ENCODE results near the gene TSEN15.
"Not testable (repeated sequence)": the region's sequence is repeated elsewhere in the genome, so short reads cannot be mapped to it uniquely, and the experiment has no call there.

The TSEN15 gene

DNA sequence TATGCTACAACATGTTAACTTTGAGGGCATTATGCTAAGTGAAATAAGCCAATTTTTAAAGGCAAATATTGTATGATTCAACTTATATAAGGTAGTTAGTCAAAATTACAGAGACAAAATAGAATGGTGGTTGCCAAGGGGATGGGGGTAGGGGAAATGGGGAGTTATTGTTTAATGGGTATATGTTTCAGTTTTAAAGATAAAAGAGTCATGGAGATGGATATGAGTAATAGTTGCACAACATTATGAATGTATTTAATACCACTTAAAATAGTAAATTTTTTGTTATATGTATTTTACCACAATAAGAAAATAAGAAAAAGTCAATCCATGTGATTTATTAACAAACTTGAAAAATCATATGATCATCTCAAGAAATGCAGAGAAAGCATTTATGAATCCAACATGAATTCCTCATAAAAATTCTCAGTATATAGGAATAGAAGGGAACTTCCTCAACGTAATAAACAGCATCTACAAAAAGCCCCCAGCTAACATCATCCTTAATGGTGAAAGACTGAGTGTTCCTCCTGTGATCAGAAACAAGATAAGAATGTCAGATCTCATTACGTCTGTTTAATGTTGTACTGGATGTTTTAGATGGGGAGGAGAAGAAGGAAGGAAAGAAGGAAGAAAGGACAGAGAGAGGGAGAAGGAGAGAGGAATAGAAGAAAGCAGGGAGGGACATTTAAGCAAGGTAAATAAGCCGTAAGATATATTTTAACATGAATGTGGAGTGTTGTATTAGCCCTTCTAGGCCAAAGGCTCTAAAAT, 6.7 kb upstream of the TSEN15 start:
- H3K4me3 ChIP-seq (replicated peaks in 1 of 2; ENCODE audit: low read depth in 2 of 2, low read length in 2 of 2), result no peak overlapping the region
- TF ChIP-seq, protein P1, sequence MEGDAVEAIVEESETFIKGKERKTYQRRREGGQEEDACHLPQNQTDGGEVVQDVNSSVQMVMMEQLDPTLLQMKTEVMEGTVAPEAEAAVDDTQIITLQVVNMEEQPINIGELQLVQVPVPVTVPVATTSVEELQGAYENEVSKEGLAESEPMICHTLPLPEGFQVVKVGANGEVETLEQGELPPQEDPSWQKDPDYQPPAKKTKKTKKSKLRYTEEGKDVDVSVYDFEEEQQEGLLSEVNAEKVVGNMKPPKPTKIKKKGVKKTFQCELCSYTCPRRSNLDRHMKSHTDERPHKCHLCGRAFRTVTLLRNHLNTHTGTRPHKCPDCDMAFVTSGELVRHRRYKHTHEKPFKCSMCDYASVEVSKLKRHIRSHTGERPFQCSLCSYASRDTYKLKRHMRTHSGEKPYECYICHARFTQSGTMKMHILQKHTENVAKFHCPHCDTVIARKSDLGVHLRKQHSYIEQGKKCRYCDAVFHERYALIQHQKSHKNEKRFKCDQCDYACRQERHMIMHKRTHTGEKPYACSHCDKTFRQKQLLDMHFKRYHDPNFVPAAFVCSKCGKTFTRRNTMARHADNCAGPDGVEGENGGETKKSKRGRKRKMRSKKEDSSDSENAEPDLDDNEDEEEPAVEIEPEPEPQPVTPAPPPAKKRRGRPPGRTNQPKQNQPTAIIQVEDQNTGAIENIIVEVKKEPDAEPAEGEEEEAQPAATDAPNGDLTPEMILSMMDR (IDR thresholded peaks at IDR 0.05; ENCODE audit: low read depth, low read length), result no peak
- peak; percentile 18 to 28 for DNase-seq (ENCODE audit: low read depth in 2 of 2)

GRCh38 chr1:184047541-184047940, 4.0 kb upstream of the TSEN15 start:
- not testable (repeated sequence) for DNase-seq (ENCODE audit: low read depth in 2 of 2); H3K4me3 ChIP-seq (replicated peaks in 1 of 2; ENCODE audit: low read depth in 2 of 2, low read length in 2 of 2)

- no peak for DNase-seq (ENCODE audit: low read depth in 2 of 2)
- TF ChIP-seq, protein P1 (IDR thresholded peaks at IDR 0.05; ENCODE audit: low read depth, low read length), result no peak
Observed at GRCh38 chr1:184048561-184049240, 2.8 kb upstream of the TSEN15 start.

GRCh38 chr1:184049291-184049690, 2.2 kb upstream of the TSEN15 start:
- H3K4me3 ChIP-seq (replicated peaks in 1 of 2; ENCODE audit: low read depth in 2 of 2, low read length in 2 of 2), result no peak overlapping the region
- TF ChIP-seq, protein P1 (IDR thresholded peaks at IDR 0.05; ENCODE audit: low read depth, low read length), result no peak
- DNase-seq (ENCODE audit: low read depth in 2 of 2), result no peak

More at GRCh38 chr1:184048561-184049240, 2.8 kb upstream of the TSEN15 start:
- no peak overlapping the region for H3K4me3 ChIP-seq (replicated peaks in 1 of 2; ENCODE audit: low read depth in 2 of 2, low read length in 2 of 2)

DNA sequence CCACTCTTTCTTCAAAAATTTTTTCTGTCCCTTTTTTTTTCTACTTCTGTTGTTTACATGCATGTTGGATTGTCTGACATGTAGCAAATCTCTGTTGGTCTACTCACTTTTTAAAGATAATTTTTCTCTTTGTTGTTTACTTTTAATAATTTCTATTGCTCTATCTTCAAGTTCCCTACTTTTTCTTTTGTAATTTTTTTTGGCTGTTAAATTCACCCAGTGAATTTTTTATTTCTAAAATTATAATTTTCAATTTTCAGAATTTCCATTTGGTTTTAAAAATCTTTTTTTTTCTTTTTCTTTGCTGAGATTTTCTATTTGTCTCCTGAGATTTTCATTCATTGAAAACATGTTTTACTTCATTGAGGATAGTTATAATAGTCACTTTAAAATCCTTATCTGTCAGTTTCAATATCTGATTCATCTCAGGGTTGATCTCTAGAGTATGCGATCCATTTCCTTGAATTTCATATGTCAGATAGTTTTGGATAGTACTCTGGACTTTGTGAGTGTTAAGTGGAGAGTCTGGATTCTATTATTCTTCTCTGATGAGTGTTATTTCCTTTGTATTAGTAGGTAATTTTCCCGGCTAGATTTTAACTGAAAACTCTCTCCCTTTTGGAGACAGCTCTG, 1.6 kb upstream of the TSEN15 start:
- H3K4me3 ChIP-seq (replicated peaks in 1 of 2; ENCODE audit: low read depth in 2 of 2, low read length in 2 of 2), result no peak overlapping the region
- no peak for DNase-seq (ENCODE audit: low read depth in 2 of 2)
- TF ChIP-seq, protein P1 (IDR thresholded peaks at IDR 0.05; ENCODE audit: low read depth, low read length), result no peak

DNA sequence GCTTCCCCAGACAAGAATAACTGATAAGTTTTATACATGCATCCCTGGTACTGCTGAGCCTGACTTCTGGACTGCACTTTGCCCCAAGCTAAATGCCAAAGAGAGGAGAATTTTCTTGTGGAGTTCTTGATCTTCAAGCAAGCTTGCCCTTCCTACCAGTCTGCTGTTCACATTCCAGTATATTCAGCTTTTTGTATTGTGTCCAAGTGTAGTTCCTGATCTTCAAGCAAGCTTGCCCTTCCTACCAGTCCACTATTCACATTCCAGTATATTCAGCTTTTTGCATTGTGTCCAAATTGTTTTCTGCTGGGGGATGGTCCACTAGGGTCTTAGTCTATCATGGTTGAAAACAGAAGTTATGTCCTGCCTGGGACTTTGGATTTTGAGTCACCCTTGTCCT, 894 bp upstream of the TSEN15 start:
- TF ChIP-seq, protein P1 (IDR thresholded peaks at IDR 0.05; ENCODE audit: low read depth, low read length), result no peak
- DNase-seq (ENCODE audit: low read depth in 2 of 2), result peak in 1 of 2 donors; percentile 36
- H3K4me3 ChIP-seq (replicated peaks in 1 of 2; ENCODE audit: low read depth in 2 of 2, low read length in 2 of 2), result no peak overlapping the region

DNA sequence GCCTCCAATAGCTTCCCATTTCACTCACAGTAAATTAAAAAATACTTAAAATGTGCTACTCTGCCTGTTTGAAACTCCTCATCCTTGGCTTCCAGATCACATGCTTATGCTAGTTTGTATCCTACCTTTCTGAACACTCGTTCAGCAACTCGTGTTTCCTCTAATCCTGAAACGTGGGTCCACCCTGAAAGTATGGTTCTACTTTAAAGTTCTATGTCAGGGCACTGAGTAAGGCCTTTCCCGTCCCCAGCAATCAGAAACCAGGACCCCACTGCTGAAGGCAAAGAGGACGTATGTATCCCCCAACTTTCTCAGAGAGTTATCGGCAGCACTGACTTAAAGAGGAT, 419 bp upstream of the TSEN15 start:
- TF ChIP-seq, protein P1 (IDR thresholded peaks at IDR 0.05; ENCODE audit: low read depth, low read length), result no peak
- peak overlapping the region; percentile 78 to 93 for H3K4me3 ChIP-seq (replicated peaks in 1 of 2; ENCODE audit: low read depth in 2 of 2, low read length in 2 of 2)
- no peak for DNase-seq (ENCODE audit: low read depth in 2 of 2)

Measured in cardiac fibroblast (primary cell).